HG02981 (cell line): ENCODE data around the gene TGFBRAP1.

Source experiments
- ATAC-seq: cut with Tn5 transposase; IDR thresholded peaks from one replicate; pipeline ENCODE4 v1.9.1; 2021; ENCODE audit warnings: mild to moderate bottlenecking, moderate library complexity; ENCODE audit not compliant: unreplicated experiment

TGFBRAP1 gene

GRCh38 chr2:105239924-105240323 lies 89.6 kb downstream of the TGFBRAP1 start:
- no peak for ATAC-seq

GRCh38 chr2:105238664-105239240 lies 90.8 kb downstream of the TGFBRAP1 start:
- no peak for ATAC-seq

GRCh38 chr2:105237045-105237765 lies 92.3 kb downstream of the TGFBRAP1 start:
- no peak for ATAC-seq

GRCh38 chr2:105236060-105236424 lies 93.5 kb downstream of the TGFBRAP1 start:
- ATAC-seq, result no peak

- ATAC-seq, result no peak
Observed at GRCh38 chr2:105235388-105236059, 94.0 kb downstream of the TGFBRAP1 start.

- ATAC-seq, result no peak
Observed at GRCh38 chr2:105231232-105231619, 98.3 kb downstream of the TGFBRAP1 start.

GRCh38 chr2:105224444-105224843 lies 105.1 kb downstream of the TGFBRAP1 start:
- no peak for ATAC-seq

- no peak for ATAC-seq
Observed at GRCh38 chr2:105220604-105221003, 108.9 kb downstream of the TGFBRAP1 start.

- ATAC-seq, result no peak
Observed at GRCh38 chr2:105215586-105216192, 113.8 kb downstream of the TGFBRAP1 start.
